Lung microvascular endothelial cell (primary cell): ENCODE measurements around the gene WDR59. TPM values are rescaled to one million over a fixed set of nuclear protein-coding genes. Genes with fewer than 3 reads are reported as not detected.
"Not testable (repeated sequence)": the region's sequence is repeated elsewhere in the genome, so short reads cannot be mapped to it uniquely, and the experiment has no call there.

ENCODE experiments used
- DNase-seq, 2 donors: peaks; one replicate each; pipeline versions ENCODE4 v3.0.0 to v3.0.0-alpha.2; 2010; ENCODE audit warnings: low read depth in 2 of 2
- total RNA-seq: library from RNA; depleted of rRNA; stranded (reverse); fragments of >200 nt; gene quantifications from 2 replicates; pipeline ENCODE4 v1.2.1, GENCODE V29; 2014

The WDR59 gene
- total RNA-seq, 1 donor from 2014 or later: 11.5 TPM

DNA sequence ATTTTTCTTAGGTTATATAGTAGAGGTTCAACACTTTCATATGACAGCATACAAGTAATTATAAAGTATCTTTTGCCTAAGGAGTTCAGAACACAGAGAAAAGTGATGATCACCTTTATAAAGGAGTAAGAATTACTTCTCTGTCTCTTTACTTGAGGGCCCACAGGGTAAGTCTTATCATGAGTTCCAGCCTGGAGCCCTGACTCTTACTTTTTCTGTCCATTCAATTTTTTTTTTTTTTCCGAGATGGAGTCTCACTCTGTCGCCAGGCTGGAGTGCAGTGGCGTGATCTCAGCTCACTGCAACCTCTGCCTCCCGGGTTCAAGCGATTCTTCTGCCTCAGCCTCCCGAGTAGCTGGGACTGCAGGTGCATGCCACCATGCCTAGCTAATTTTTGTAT, 28.2 kb upstream of the WDR59 start:
- not testable (repeated sequence) for DNase-seq

DNA sequence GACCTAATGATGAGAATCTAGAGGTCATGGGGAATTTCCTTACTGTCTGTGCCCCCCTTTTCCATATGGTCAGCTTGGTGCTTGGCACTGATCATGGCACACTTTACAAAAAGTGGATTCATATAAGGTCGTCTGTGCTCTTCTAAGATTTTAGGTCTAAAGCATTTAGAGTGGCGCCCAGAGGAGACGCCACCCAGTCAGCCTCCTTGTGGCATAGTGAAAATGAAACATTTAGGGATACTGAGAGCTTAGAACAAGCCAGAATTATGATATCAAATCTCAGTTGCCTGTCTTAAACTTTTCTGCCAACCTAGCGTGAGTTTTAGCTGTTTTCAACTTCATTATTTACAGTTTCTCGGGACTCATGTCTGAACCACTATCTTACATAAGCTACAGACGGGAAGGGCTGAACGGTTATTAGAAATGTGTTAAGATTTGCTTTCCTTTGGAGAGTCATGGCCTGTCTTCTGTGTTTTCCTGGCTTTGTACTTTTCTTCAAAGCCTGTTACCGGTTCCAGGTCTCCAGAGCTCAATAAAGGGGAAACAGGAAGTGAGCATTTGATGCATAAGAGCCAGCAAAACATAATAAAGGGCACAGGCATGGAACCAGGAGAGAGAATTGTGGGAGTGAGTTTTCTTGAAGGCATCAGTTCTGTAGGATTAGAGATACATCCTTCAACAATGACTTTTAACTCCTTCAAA, 27.6 kb upstream of the WDR59 start:
- peak; percentile 50 to 83 for DNase-seq

DNA sequence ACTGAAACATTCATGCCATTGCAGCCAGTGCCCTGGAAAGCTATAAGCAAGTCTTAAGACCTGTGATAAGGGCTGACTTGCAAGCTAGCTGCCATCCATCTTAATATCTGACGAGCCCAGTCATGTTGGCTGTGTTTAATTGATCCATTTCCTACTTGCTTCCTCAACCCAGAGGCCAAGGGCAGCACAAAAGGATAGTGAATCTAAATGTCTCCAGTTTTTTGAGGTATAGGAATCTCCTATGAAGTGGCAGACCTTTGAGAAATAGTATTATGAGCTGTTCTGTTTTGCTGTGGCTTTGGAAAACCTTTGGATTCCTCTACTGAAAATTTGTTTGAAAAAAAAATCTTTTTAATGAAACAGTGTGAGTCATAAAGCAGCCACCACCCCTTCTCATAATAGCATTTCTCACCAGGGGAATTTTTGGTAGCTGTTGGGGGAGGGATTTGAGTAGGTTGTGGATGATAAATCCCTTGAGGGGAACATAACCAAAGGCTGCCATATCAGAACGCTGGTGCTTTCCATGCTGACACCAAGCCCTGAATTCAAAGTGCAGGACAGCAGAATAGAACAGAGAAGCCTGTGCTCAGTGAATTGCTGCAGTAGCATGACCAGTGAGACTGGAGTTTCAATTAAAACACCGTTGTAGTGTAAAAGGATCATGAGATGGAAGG, 26.8 kb upstream of the WDR59 start:
- peak; percentile 72 to 87 for DNase-seq

DNA sequence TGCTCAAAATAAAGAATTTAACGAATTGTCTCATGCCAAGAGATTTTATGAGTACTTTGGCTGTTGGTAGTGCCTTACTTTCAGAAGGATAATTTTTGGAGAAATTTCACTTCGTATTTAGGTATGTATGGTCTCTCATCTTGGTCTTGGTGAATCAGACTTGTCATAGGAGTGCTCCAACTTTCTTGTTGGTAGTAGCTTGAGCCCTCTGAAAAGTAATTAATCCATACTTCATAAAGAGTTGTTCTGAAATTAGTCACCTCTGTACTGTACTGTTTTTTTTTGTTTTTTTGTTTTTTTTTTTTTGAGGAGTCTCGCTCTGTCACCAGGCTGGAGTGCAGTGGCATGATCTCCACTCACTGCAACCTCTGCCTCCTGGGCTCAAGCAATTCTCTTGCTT, 25.5 kb upstream of the WDR59 start:
- no peak for DNase-seq

DNA sequence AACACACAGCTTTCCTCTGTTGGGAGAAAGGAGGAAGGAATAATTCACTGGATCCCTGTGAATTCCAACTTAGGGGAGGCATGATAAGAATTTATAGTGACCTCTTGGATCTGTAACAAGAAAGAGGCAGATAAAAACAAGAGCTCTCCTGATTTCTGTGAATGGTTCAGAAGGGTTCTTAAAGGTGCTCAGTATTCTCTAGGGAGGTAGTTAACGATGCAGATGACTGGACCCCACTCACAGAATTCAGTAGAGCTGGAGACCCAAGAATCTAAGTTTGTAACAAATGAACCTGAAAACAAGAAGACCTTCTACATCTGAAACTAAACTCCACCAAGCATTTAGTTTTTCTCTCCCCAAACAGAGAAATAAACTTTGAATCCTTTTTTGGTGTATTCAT, 22.5 kb upstream of the WDR59 start:
- no peak for DNase-seq

DNA sequence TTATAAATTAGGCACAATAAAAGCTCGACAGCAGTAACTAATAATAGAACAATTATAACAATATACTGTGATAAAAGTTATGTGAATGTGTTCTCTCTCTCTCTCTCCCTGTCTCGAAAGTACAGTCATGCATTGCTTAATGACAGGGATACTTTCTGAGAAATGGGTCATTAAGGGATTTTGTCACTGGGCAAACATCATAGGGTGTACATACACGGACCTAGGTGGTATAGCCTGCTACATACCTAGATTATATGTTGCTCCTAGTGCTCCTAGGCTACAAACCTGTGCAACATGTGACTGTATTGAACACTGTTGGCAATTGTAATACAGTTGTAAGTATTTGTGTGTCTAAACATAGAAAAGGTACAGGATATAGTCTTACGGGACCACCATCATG, 20.8 kb upstream of the WDR59 start:
- DNase-seq: no peak

DNA sequence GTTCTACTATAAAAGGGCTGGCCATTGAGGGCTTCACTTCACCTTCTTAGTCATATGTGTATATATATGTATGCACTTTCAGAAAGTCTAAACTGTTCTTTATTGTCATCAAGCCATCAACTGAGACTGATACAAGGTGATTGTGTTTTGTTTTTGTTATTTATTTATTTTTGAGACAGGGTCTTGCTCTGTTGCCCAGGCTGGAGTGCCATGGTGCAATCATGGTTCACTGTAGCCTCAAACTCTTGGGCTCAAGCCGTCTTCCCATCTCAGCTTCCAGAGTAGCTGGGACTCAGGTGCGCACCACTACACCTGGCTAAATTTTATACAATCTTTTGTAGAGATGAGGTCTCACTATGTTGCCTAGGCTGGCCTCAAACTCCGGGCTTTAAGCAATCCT, 19.5 kb upstream of the WDR59 start:
- DNase-seq: no peak

DNA sequence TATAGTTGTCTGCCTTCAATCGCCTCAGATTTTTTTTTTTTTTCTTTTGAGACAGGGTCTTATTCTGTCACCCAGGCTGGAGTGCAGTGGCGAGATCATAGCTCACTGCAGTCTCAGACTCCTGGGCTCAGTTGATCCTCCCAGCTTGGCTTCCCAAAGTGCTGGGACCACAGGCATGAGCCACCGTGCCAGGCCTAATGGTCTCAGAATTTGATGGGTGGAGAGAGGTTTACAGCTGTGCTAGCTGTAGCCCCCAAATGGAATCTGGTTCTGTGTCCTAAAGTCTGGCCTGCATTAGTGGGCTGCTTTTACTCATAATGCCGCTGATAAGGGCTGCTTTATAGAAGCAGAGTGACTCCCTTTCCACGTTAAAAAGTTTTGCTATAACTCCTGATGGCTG, 19.0 kb upstream of the WDR59 start:
- DNase-seq: no peak

DNA sequence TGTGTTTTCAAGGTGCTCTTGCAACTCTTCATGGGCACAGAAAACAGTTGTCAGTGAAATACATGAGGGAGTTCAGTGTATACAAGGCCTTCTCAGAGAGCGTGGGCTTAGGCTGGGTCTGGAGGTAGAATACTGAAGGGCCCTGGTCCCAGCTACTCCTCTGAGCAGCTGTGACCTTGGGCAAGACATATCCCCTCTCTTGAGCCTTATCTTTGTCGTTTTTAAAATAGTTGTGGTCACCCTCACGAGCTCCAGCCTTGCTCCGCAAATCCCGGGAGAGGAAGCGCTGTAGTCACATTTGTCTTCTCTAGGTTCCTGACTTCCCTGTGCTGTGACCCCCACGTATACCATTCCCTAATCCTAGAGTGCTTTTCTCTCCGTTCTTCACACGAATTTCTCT, 17.6 kb upstream of the WDR59 start:
- DNase-seq: no peak

DNA sequence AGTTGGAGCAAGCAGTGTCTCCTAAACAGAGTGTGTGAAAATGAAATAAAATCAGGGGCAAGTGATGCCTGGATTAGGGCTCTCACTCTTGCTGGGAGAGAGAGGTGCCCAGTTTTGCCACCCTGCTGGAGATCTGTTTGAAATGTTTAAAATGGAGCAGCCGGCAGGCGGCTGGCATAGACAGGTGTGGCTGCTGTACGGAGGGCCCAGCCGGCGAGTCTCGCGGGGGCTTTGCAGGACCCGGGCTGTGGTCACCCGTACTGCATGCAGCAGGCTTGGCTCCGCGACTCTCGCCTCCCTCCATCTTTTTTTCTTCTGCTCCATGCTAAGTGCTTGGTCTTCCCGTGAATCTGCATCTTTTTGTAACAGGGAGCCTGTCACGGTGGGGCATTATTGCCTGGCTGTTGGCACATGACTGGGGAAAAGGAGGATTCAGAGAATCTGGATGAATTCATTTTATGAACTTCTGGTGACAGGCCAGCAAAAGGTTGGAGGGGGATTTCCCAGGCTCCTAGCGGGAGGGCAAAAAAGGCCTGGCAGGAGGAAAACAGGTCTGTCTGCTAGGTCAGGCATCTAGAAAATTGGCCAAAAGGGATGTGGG, 15.7 kb upstream of the WDR59 start:
- peak; percentile 41 to 44 for DNase-seq

DNA sequence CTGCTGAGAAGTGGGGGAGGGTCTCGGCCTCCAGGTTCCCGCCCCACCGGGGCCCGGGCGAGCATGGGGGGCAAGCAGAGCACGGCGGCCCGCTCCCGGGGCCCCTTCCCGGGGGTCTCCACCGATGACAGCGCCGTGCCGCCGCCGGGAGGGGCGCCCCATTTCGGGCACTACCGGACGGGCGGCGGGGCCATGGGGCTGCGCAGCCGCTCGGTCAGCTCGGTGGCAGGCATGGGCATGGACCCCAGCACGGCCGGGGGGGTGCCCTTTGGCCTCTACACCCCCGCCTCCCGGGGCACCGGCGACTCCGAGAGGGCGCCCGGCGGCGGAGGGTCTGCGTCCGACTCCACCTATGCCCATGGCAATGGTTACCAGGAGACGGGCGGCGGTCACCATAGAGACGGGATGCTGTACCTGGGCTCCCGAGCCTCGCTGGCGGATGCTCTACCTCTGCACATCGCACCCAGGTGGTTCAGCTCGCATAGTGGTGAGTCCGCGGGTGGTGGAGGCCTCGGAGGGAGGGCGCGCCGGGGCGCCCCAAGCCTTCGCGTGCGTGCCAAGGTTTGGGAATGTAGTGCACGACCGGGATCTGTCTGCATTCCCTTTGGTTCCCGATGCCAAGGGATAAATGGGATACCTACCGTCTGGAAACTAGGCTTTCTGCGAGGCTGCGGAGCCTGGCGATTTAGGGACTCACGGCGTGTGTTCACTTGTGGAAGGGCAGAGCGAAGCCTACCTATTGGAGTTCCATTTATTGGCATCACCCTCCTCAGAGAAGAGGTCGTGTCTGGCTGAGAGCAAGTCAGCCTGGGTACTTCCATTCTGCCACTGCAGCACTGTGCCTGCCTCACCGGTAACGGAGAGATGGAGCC, 14.9 kb upstream of the WDR59 start:
- peak; percentile 29 to 36 for DNase-seq

DNA sequence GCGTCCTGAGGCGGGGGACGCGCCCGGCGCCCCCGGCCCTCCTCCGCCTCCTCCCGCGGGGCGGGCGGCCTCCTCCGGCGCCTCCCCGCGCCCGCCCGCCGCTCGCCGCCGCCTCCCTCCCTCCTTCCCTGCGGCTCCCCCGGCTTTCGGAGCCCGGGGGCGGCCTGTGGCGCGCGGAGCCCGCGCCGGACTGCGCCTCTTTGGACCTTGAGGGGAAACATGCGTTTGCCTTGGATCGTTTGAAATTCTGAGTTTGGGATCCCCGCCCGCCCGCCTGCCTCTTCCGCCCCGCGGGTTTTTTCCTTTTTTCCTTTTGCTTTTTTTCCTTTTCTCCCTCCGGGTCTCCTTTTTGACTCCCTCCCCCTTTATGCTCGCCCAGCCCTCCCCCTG, 14.3 kb upstream of the WDR59 start:
- DNase-seq: peak; percentile 21 to 22

DNA sequence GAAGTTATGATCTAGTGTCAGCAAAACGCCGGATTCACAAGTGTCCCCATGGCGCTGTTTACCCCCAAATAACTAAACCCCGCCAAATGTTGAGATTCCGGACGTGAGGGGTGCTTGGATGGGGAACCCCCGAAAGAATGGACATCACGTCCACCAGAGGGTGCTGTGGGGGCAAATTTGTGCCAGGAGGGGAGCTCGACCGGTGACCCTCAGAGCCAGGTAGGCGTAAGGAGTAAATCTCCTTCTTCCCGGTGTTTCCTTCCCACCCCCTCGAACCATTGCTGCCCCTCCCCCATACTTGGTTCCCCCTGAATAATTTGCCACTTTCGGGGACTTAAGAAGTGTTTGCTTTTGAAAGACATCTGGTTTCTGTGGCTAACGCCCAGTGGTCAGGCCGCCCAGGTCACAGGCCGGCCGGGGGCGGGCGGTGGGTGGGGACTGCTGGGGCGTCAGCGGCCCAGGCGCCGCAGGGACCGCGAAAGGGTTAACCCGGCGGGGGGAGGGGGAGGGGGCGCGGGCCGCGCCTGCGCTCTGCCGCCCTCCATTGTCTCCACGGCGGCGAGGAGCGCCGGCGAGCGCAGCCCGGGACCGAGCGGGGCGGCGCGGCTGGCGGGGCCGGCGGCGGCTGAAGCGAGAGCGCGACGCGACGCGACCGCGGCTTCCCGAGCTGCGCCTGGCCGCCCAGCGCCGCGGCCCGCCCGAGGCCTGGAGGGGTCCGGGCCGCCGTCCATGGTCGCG, 13.7 kb upstream of the WDR59 start, which contains the start of gene ZNRF1:
TSS of gene ZNRF1 (plus strand) at position 544 of the 738 bp plus-strand sequence. CDS start 648 bp downstream, outside the sequence.
- DNase-seq: peak; percentile 78 to 86

DNA sequence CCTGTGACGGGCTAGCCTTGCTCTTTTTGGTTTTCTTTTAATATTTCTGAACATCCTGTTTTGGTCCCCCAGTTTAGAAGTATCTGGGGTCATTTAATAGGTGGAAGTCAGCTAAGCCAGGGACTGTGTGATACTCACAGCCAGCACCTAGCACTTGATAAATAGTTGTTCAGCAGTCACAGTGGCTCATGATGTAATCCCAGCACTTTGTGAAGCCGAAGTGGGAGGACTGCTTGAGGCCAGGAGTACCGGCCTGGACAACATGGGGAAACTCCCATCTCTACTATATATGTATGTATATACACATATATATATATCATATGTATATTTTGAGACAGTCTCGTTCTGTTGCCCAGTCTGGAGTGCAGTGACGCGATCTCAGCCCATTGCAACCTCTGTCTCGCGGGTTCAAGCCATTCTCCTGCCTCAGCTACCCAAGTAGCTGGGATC, 12.1 kb upstream of the WDR59 start:
- no peak for DNase-seq

DNA sequence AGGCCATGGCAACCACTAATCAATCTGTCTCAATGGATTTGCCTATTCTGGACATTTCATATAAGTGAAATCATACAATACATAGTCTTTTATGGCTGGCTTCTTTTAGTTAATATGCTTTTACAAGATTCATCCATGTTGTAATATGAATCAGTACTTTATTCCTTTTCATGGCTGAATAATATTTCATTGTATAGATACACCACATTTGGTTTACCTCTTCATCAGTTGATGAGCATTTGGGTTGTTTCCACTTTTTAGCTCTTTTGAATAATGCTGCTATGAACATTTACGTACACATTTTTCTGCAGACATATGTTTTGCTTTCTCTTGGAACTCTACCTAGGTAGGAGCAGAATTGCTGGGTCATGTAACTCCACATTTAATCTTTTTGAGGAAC, 11.1 kb upstream of the WDR59 start:
- DNase-seq: no peak

DNA sequence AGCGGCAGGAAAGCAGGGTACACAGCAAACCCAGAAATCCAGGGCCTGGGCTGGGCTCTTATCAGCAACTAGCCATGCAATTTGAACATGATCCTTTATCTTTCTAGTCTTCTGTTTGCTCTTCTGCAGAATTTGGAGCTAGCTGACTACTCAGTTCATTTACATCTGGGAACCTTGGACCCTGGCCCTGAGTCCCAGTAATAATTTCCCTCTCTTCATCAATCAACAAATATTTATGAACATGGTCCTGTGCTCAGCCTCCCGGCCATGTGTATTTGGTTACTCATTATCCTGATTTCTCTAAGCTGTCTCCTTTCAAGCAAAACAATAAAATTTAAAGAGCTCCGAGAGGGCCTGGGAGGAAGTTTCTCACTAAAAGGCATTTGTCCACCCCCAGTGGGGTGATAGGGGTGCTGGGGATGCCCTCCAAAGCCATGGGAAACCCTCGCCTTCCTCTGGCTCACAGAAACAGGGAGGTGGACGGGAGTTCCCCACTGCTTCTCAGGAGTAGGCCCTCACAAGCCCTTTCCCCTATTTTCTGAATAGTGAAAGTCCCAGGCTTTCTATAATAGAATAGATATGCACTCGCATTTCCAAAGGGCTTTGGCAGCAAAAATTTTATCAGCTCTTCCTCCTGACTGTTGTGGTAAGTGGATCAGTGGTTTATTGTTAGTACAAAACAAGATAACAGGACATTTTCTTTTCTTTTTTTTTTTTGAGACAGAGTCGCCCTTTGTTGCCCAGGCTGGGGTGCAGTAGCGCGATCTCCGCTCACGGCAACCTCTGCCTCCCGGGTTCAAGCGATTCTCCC, 6.9 kb upstream of the WDR59 start:
- DNase-seq: no peak

DNA sequence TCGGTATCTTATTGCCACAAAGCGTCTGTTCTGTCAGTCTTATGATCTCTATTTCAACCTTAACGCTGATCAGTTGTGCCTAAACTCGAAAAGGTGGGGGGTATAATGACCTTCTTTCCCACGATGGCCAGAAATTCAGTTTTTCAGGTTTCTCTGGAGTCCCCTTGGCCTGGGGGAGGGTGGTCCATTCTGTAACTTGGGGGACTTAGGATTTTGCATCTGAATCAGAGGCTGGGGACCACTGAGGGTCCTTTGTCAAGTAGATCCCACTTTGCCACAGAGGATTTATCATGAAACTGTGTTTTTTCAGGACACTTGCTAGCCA, 6.3 kb upstream of the WDR59 start:
- no peak for DNase-seq

DNA sequence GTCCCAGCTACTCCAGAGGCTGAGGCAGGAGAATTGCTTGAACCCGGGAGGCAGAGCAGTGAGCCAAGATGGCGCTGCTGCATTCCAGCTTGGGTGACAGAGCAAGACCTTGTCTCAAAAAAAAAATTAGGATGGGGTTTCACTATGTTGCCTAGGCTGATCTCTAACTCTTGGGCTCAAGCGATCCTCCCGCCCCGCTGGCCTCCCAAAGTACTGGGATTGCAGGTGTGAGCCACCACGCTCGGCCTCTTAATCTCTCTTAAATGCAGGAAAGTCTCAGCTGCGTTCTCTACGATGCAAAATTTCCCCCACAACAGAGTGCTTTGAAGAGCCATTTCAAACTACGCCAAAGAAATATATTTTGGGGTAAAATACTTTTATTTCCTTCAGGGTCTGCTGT, 5.9 kb upstream of the WDR59 start:
- no peak for DNase-seq

DNA sequence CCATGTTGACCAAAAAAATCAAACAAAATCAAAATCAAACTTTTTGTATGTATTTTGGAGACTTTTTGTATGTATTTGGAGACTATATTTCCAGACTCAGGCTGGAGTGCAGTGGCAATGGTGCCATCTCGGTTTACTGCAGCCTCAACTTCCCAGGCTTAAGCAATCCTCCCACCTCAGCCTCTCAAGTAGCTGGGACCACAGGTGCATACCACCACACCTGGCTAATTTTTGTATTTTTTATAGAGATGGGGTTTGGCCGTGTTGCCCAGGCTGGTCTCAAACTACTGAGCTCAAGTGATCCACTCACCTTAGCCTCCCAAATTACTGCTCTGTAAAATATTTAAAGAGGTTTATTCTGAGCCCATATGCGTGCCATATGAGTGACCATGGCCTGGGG, 4.9 kb upstream of the WDR59 start:
- DNase-seq: not testable (repeated sequence)

DNA sequence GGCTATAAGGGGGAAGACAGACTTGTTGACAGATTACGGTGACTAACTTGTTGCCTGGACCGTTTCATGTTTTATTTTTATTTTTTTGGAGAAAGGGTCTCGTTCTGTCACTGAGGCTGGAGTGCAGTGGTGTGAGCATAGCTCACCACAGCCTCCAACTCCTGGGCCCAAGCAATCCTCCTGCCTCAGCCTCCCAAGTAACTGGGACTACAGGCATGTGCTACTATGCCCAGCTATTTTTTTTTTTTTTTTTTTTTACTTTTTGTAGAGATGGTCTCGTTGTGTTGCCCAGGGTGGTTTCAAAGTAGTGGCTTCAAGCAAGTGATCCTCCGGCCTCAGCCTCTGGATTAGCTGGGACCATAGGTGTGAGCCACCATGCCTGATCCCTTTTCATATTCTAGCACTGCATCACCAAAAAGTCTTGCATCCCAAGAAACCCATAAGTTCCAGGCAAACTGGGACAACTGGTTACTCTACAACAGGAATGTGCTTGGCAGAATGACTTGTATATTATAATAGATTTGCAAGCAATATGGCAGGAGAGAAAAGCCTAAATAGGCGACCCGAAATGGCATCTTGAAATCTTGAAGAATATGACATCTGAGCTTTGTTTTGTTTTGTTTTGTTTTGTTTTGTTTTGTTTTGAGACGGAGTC, 2.2 kb upstream of the WDR59 start:
- DNase-seq: no peak
